OCI-LY3 (cell line): ENCODE data around the gene KLK12.

Experiments
- H2AFZ ChIP-seq: fragments of 200-600, 300-600 bp; shearing (Covaris generic); 2 replicates; pipeline ENCODE4 v1.6.0; 2014; ENCODE audit warnings: antibody characterized with exemption, low read depth, low read length
- H3K27ac ChIP-seq: fragments of 200-600, 300-600 bp; sonication (generic); 2 replicates; pipeline ENCODE4 v1.5.1; 2014; ENCODE audit warnings: mild to moderate bottlenecking, low read length, moderate library complexity, mixed read lengths
- H3K27me3 ChIP-seq: fragments of 200-600, 300-600 bp; sonication (generic); 2 replicates; pipeline ENCODE4 v1.6.1; 2014; ENCODE audit warnings: low read depth, low read length, mixed read lengths
- H3K36me3 ChIP-seq: fragments of 200-600, 300-600 bp; sonication (generic); replicated peaks from 2 replicates; pipeline ENCODE3; 2014; ENCODE audit warnings: low read depth, low read length, mixed read lengths
- H3K4me1 ChIP-seq: fragments of 300-600, 200-600 bp; sonication (generic); 2 replicates; pipeline ENCODE4 v1.6.1; 2014; ENCODE audit warnings: low read length, mixed read lengths
- H3K4me2 ChIP-seq: fragments of 200-600, 300-600 bp; sonication (generic); 2 replicates; pipeline ENCODE4 v1.6.1; 2014; ENCODE audit warnings: low read length, mixed read lengths
- H3K4me3 ChIP-seq: fragments of 300-600, 200-600 bp; sonication (generic); 2 replicates; pipeline ENCODE4 v1.5.1; 2014; ENCODE audit warnings: antibody characterized with exemption, mild to moderate bottlenecking, low read length, moderate library complexity
- H3K79me2 ChIP-seq: fragments of 300-600, 200-600 bp; shearing (Covaris generic); 2 replicates; pipeline ENCODE4 v1.6.1; 2014; ENCODE audit warnings: mild to moderate bottlenecking, low read length, mixed read lengths
- H3K9ac ChIP-seq: fragments of 300-600, 200-600 bp; shearing (Covaris generic); 2 replicates; pipeline ENCODE4 v1.6.0; 2014; ENCODE audit warnings: mild to moderate bottlenecking, low read length, moderate library complexity
- H3K9me3 ChIP-seq: fragments of 200-600, 300-600 bp; shearing (Covaris generic); 2 replicates; pipeline ENCODE4 v1.6.1; 2014; ENCODE audit warnings: low read length, mixed read lengths; ENCODE audit not compliant: insufficient read depth
- H4K20me1 ChIP-seq: fragments of 200-600, 300-600 bp; sonication (generic); 2 replicates; pipeline ENCODE4 v1.6.1; 2016; ENCODE audit warnings: low read length, mixed read lengths; ENCODE audit not compliant: insufficient read depth
- EZH2phosphoT487 ChIP-seq: fragments of 200-600 bp; shearing (Covaris generic); IDR thresholded peaks from 2 replicates; pipeline ENCODE4 v1.6.1; 2018; ENCODE audit warnings: antibody characterized with exemption, mixed run types, low read depth
- TF ChIP-seq, protein P1 (sequence below): fragments of 200-600, 300-600 bp; sonication (generic); IDR thresholded peaks from 2 replicates; pipeline ENCODE4 v1.5.1; 2014; ENCODE audit warnings: antibody characterized with exemption, low read length, low read depth

Gene KLK12

DNA sequence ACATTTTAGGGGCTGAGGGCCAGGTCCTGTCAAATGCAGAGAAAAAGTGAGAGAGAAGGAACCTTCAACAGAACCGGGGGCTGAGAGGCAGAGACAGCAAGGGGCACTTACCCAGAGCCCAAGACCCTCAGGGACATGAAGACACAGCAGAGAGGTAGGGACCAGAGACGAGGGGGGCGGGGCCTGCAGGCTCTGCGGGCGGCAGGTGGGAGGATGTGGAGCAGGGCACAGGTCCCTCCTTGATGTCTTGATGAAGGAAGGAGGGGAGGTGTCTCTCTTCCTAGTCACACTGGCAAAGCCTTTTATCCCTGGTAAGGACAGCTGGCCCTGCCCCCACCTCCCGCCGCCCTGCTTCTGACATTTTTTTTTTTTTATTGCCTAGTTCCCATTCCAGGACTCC, 47.8 kb upstream of the KLK12 start, which contains the start of gene KLK14:
KLK14 (minus strand) TSS at position 277 of the 400 bp plus-strand sequence; CDS start at position 4, 273 bp downstream.
- no peaks in the 10 kb centered on the region for H3K9me3 ChIP-seq
- H3K4me3 ChIP-seq = no peak within 1 kb of the TSS
- H3K79me2 ChIP-seq = no peaks in the 10 kb centered on the region
- H3K9ac ChIP-seq = no peak within 1 kb of the TSS
- TF ChIP-seq EZH2phosphoT487 = no peak
- TF ChIP-seq, protein P1, sequence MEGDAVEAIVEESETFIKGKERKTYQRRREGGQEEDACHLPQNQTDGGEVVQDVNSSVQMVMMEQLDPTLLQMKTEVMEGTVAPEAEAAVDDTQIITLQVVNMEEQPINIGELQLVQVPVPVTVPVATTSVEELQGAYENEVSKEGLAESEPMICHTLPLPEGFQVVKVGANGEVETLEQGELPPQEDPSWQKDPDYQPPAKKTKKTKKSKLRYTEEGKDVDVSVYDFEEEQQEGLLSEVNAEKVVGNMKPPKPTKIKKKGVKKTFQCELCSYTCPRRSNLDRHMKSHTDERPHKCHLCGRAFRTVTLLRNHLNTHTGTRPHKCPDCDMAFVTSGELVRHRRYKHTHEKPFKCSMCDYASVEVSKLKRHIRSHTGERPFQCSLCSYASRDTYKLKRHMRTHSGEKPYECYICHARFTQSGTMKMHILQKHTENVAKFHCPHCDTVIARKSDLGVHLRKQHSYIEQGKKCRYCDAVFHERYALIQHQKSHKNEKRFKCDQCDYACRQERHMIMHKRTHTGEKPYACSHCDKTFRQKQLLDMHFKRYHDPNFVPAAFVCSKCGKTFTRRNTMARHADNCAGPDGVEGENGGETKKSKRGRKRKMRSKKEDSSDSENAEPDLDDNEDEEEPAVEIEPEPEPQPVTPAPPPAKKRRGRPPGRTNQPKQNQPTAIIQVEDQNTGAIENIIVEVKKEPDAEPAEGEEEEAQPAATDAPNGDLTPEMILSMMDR = no peak
- no peak within 1 kb of the TSS for H2AFZ ChIP-seq
- H3K27ac ChIP-seq = no peak within 1 kb of the TSS
- H3K36me3 ChIP-seq = no peaks in the 10 kb centered on the region
- no peaks in the 10 kb centered on the region for H3K4me1 ChIP-seq
- H3K27me3 ChIP-seq = peaks cover 6% of the 10 kb centered on the region
- H3K4me2 ChIP-seq = no peak within 1 kb of the TSS
- H4K20me1 ChIP-seq = no peaks in the 10 kb centered on the region

DNA sequence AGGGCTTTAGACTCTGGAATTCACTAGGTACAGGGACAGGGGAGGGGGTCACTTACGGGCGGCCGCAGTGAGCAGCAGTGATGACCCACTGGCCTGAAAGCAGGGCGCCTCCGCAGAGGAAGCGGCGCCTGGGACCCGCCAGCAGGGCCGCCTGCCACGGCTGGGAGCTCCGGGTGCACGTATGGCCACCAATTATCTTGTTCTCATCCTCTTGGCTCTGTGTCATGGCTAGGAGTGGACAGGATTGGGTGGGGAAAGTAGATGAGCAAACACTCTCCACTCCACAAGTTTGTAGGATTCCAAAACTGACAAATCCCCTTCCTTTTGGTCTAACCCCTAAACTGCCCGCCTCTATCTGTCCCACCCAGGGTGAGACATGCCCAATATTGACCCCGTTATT, 46.7 kb upstream of the KLK12 start:
- no peak overlapping the region for H3K4me2 ChIP-seq
- H3K4me3 ChIP-seq = no peak overlapping the region
- no peak overlapping the region for H3K9ac ChIP-seq
- H3K4me1 ChIP-seq = no peaks in the 10 kb centered on the region
- no peak overlapping the region for H3K27ac ChIP-seq
- H3K36me3 ChIP-seq = no peaks in the 10 kb centered on the region
- peaks cover 6% of the 10 kb centered on the region for H3K27me3 ChIP-seq
- no peak for TF ChIP-seq EZH2phosphoT487
- TF ChIP-seq, protein P1 = no peak
- no peak overlapping the region for H2AFZ ChIP-seq
- H3K79me2 ChIP-seq = no peaks in the 10 kb centered on the region
- H3K9me3 ChIP-seq = no peaks in the 10 kb centered on the region
- no peaks in the 10 kb centered on the region for H4K20me1 ChIP-seq

DNA sequence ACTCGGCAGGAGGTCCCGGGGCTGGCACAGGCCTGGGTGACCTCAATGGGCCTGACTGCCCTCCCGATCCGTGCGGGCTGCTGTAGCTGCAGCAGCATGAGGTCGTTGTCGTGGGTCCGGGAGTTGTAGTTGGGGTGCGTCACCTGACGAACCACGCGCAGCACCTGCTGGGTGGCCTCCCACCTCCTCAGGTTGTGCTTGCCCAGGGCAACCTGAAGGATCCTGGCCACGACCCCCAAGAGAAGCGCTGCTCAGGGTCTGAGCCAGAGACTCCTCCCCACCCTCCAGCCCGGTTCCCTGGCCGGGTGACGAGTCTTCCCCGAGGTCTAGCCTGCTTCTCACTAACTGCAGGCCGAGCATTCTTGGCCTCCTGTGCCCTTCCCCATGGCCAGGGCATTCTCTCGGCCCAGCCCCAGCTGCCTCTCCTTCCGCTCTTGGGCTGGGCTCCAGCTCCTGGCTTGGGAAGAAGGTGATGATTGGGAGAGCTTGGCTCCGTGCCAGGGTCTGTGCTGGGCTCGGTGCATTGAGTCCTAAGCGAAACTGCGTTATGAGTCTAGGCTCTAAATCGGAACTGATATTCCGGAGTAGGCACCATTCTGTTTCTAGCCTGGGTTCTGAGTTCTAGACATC, 44.8 kb upstream of the KLK12 start:
- Histone ChIP-seq H3K4me1 (no peaks in the 10 kb centered on the region), H2AFZ (no peak overlapping the region), H3K27me3 (peaks cover 11% of the 10 kb centered on the region), H3K4me2 (no peak overlapping the region), H3K9me3 (no peaks in the 10 kb centered on the region), H4K20me1 (no peaks in the 10 kb centered on the region), H3K79me2 (no peaks in the 10 kb centered on the region), H3K36me3 (no peaks in the 10 kb centered on the region), H3K9ac (no peak overlapping the region), H3K4me3 (no peak overlapping the region), H3K27ac (no peak overlapping the region)
- no peak for TF ChIP-seq EZH2phosphoT487
- TF ChIP-seq, protein P1 = no peak

- Histone ChIP-seq H3K27me3 (peaks cover 19% of the 10 kb centered on the region), H3K4me3 (no peak overlapping the region), H3K9me3 (no peaks in the 10 kb centered on the region), H4K20me1 (no peaks in the 10 kb centered on the region), H2AFZ (no peak overlapping the region), H3K79me2 (no peaks in the 10 kb centered on the region), H3K4me2 (no peak overlapping the region), H3K36me3 (no peaks in the 10 kb centered on the region), H3K9ac (no peak overlapping the region), H3K27ac (no peak overlapping the region), H3K4me1 (no peaks in the 10 kb centered on the region)
- TF ChIP-seq, protein P1 = no peak
- TF ChIP-seq EZH2phosphoT487 = no peak
These were observed 43.9 kb upstream of the KLK12 start for GRCh38 chr19:51078731-51079130.
